ENCODE data around the gene NOS2.
"Not testable (repeated sequence)": the region's sequence is repeated elsewhere in the genome, so short reads cannot be mapped to it uniquely, and the experiment has no call there.

Gene NOS2

DNA sequence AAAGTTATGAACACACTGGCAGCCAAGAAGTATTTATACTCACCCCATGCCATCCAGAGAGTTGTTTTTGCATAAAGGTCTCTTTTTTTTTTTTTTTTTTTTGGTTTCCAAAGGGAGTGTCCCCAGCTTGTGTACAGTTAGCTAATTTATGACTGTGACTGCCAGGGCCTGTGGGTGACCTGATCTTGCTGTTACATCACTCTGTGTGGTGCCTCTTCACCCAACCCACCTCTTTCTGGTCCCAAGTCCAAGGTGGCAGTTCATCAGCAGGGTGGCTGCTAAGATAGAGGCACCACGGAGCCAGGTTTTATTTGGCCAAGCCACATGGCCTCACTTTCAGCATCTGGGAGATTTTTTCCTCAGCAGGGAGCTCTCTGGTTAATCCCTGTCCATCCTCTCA, at the start of gene NOS2:
TSS of gene NOS2 (minus strand) at position 8 of the 400 bp plus-strand sequence. CDS start 1,720 bp downstream, outside the sequence.
- Histone ChIP-seq H3K4me2 (no peak within 1 kb of the TSS), H3K27me3 (ENCODE audit: insufficient read depth, low read depth) (no peaks in the 10 kb centered on the region), H3K4me1 (ENCODE audit: low read depth, poor library complexity, severe bottlenecking) (peaks cover under 1% of the 10 kb centered on the region), H2AFZ (ENCODE audit: low read depth) (no peak within 1 kb of the TSS), H3K9ac (no peak within 1 kb of the TSS), H3K36me3 (ENCODE audit: insufficient read depth) (no peaks in the 10 kb centered on the region), H3K27ac (no peak within 1 kb of the TSS), H3K79me2 (ENCODE audit: insufficient read depth, low read depth) (no peaks in the 10 kb centered on the region), H4K20me1 (ENCODE audit: insufficient read depth) (no peaks in the 10 kb centered on the region), H3K4me3 (IDR thresholded peaks at IDR 0.05; ENCODE audit: insufficient read depth, low read depth, low read length) (no peak within 1 kb of the TSS)
- TF ChIP-seq, protein P1, sequence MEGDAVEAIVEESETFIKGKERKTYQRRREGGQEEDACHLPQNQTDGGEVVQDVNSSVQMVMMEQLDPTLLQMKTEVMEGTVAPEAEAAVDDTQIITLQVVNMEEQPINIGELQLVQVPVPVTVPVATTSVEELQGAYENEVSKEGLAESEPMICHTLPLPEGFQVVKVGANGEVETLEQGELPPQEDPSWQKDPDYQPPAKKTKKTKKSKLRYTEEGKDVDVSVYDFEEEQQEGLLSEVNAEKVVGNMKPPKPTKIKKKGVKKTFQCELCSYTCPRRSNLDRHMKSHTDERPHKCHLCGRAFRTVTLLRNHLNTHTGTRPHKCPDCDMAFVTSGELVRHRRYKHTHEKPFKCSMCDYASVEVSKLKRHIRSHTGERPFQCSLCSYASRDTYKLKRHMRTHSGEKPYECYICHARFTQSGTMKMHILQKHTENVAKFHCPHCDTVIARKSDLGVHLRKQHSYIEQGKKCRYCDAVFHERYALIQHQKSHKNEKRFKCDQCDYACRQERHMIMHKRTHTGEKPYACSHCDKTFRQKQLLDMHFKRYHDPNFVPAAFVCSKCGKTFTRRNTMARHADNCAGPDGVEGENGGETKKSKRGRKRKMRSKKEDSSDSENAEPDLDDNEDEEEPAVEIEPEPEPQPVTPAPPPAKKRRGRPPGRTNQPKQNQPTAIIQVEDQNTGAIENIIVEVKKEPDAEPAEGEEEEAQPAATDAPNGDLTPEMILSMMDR (conservative IDR thresholded peaks at IDR 0.05; ENCODE audit: low read depth, low read length) = no peak

DNA sequence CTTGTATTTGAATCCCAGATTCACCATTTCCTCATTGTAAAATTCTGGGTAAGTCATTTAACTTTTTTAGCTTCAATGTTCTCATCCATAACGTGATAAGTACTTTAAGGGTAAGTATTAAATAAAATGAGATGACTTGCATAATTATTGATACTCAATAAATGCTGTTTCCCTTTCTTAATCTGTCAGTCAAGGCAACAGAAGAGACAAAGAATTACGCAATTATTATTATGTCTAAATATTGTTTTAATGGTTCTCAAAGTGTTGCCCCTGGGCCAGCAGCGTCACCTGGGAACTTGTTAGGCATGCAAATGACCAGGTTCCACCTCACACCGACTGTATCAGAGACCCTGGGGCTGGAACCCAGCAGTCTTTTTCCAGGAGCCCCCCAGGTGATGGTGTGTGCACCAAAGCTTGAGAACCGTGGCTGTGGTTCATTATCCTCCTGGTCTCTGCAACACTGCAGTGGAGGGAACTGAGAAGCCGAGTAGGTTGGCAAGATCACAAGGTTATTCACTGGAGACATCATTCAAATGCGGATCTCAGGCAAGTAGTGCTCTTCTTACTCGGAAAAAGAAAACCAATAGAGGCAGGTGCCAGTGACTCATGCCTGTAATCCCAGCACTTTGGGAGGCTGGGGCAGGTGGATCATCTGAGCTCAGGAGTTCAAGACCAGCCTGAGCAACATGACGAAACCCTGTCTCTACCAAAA, 49.3 kb upstream of the NOS2 start:
- H3K4me3 ChIP-seq (IDR thresholded peaks at IDR 0.05; ENCODE audit: insufficient read depth, low read depth, low read length) = no peak overlapping the region
- no peaks in the 10 kb centered on the region for H3K27me3 ChIP-seq (ENCODE audit: insufficient read depth, low read depth)
- H3K79me2 ChIP-seq (ENCODE audit: insufficient read depth, low read depth) = no peaks in the 10 kb centered on the region
- H3K36me3 ChIP-seq (ENCODE audit: insufficient read depth) = no peaks in the 10 kb centered on the region
- no peaks in the 10 kb centered on the region for H3K4me1 ChIP-seq (ENCODE audit: low read depth, poor library complexity, severe bottlenecking)
- H2AFZ ChIP-seq (ENCODE audit: low read depth) = no peak overlapping the region
- TF ChIP-seq, protein P1 (conservative IDR thresholded peaks at IDR 0.05; ENCODE audit: low read depth, low read length) = no peak
- no peaks in the 10 kb centered on the region for H4K20me1 ChIP-seq (ENCODE audit: insufficient read depth)
- H3K9ac ChIP-seq = no peak overlapping the region
- no peak overlapping the region for H3K27ac ChIP-seq
- no peak overlapping the region for H3K4me2 ChIP-seq

DNA sequence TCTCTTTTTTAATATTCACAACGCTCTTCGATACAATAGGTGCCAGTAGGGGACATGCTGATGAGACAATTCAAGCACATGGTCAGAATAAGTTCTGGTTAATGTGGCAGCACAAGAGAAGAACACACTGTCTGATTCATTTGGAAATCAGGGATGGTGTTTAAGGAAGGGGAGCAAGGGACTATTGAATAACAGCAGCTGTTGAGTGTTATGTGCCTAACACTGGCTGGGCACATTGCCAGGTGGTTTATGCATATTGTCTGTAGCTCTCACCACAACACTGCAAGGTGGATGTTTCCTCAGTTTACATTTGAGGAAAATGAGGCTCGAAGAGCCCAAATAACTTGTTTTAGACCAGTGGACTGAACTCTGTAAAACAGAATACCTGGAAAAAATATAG, 48.6 kb upstream of the NOS2 start:
- Histone ChIP-seq H3K4me3 (IDR thresholded peaks at IDR 0.05; ENCODE audit: insufficient read depth, low read depth, low read length) (no peak overlapping the region), H3K27me3 (ENCODE audit: insufficient read depth, low read depth) (no peaks in the 10 kb centered on the region), H3K9ac (no peak overlapping the region), H3K27ac (no peak overlapping the region), H3K4me1 (ENCODE audit: low read depth, poor library complexity, severe bottlenecking) (no peaks in the 10 kb centered on the region), H2AFZ (ENCODE audit: low read depth) (no peak overlapping the region), H3K4me2 (no peak overlapping the region), H3K36me3 (ENCODE audit: insufficient read depth) (no peaks in the 10 kb centered on the region), H3K79me2 (ENCODE audit: insufficient read depth, low read depth) (no peaks in the 10 kb centered on the region), H4K20me1 (ENCODE audit: insufficient read depth) (no peaks in the 10 kb centered on the region)
- TF ChIP-seq, protein P1 (conservative IDR thresholded peaks at IDR 0.05; ENCODE audit: low read depth, low read length) = no peak

DNA sequence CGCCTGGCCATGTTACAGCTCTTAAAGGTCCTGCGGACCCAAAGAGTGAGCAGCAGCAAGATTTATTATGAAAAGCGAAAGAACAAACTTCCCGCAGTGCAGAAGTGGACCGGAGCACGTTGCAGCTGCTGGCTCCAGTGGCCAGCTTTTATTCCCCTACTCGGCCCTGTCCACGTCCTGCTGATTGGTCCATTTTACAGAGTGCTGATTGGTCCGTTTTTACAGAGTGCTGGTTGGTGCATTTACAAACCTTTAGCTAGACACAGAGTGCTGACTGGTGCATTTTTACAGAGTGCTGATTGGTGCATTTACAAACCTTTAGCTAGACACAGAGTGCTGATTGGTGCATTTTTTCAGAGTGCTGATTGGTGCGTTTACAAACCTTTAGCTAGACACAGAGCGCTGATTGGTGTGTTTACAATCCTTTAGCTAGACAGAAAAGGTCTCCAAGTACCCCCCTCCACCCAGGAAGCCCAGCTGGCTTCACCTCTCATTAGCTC, 46.5 kb upstream of the NOS2 start:
- not testable (repeated sequence) for H4K20me1 ChIP-seq (ENCODE audit: insufficient read depth); H3K4me1 ChIP-seq (ENCODE audit: low read depth, poor library complexity, severe bottlenecking); H3K36me3 ChIP-seq (ENCODE audit: insufficient read depth); H2AFZ ChIP-seq (ENCODE audit: low read depth); H3K79me2 ChIP-seq (ENCODE audit: insufficient read depth, low read depth); H3K9ac ChIP-seq; H3K4me2 ChIP-seq; H3K27ac ChIP-seq; H3K4me3 ChIP-seq (IDR thresholded peaks at IDR 0.05; ENCODE audit: insufficient read depth, low read depth, low read length); H3K27me3 ChIP-seq (ENCODE audit: insufficient read depth, low read depth)

DNA sequence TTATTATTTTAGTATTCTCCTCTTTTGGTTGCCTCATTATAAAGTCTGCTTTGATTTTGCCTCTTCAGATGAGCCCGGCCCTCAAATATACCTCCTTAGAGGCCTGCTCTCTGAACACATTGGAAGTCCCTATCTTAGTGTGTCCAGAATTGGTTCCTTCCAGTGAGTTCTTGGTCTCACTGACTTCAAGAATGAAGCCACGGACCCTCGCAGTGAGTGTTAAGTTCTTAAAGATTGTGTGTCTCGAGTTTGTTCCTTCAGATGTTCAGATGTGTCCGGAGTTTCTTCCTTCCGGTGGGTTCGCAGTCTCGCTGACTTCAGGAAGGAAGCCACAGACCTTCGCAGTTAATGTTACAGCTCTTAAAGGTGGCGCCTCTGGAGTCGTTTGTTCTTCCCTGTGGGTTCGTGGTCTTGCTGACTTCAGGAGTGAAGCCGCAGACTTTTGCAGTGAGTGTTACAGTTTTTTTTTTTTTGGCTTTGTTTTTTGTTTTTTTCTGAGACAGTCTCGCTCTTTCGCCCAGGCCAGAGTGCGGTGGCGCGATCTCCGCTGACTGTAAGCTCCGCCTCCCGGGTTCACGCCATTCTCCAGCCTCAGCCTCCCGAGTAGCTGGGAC, 45.8 kb upstream of the NOS2 start:
- H3K27me3 ChIP-seq (ENCODE audit: insufficient read depth, low read depth) = no peaks in the 10 kb centered on the region
- no peak overlapping the region for H3K9ac ChIP-seq
- no peak overlapping the region for H3K4me2 ChIP-seq
- no peaks in the 10 kb centered on the region for H3K36me3 ChIP-seq (ENCODE audit: insufficient read depth)
- no peak overlapping the region for H3K27ac ChIP-seq
- no peaks in the 10 kb centered on the region for H3K79me2 ChIP-seq (ENCODE audit: insufficient read depth, low read depth)
- TF ChIP-seq, protein P1 (conservative IDR thresholded peaks at IDR 0.05; ENCODE audit: low read depth, low read length) = no peak
- H3K4me1 ChIP-seq (ENCODE audit: low read depth, poor library complexity, severe bottlenecking) = no peaks in the 10 kb centered on the region
- H3K4me3 ChIP-seq (IDR thresholded peaks at IDR 0.05; ENCODE audit: insufficient read depth, low read depth, low read length) = no peak overlapping the region
- H4K20me1 ChIP-seq (ENCODE audit: insufficient read depth) = no peaks in the 10 kb centered on the region
- H2AFZ ChIP-seq (ENCODE audit: low read depth) = no peak overlapping the region
